Liver (tissue), 9 donors: ENCODE results near the gene NFIA. TPM values are rescaled to one million over a fixed set of nuclear protein-coding genes. Genes with fewer than 3 reads are reported as not detected.

Experiments used
- DNase-seq: peaks from one replicate; pipeline ENCODE4 v3.0.0-alpha.2; 2017; ENCODE audit warnings: low spot score
- H3K27ac ChIP-seq, 2 donors: one replicate each; pipeline ENCODE4 v1.7.0; 2013; ENCODE audit warnings: inconsistent platforms in 2 of 2, low read length in 2 of 2, control low read depth in 1 of 2, low read depth in 1 of 2, mild to moderate bottlenecking in 1 of 2
- H3K27me3 ChIP-seq, 4 donors: one replicate each; pipeline versions ENCODE4 v1.6.1 to v1.7.0; 2013; ENCODE audit warnings: low read length in 3 of 4, inconsistent platforms in 1 of 4, mild to moderate bottlenecking in 1 of 4, moderate library complexity in 1 of 4; ENCODE audit not compliant: control insufficient read depth in 4 of 4, insufficient read depth in 4 of 4
- H3K36me3 ChIP-seq, 4 donors: one replicate each; pipeline versions ENCODE4 v1.6.1 to v1.7.0; 2013; ENCODE audit warnings: low read length in 3 of 4, mild to moderate bottlenecking in 3 of 4, low read depth in 1 of 4, moderate library complexity in 1 of 4; ENCODE audit not compliant: control insufficient read depth in 4 of 4, insufficient read depth in 3 of 4
- H3K4me1 ChIP-seq, 4 donors: one replicate each; pipeline versions ENCODE4 v1.6.1 to v1.7.0; 2013; ENCODE audit warnings: low read length in 3 of 4, mild to moderate bottlenecking in 3 of 4, moderate library complexity in 1 of 4; ENCODE audit not compliant: control insufficient read depth in 4 of 4, insufficient read depth in 4 of 4
- H3K4me3 ChIP-seq, 3 donors: one replicate each; pipeline versions ENCODE4 v1.6.1 to v1.7.0; 2013; ENCODE audit warnings: low read length in 3 of 3, control low read depth in 1 of 3, low read depth in 1 of 3, mild to moderate bottlenecking in 1 of 3
- H3K9ac ChIP-seq, 2 donors: one replicate each; pipeline ENCODE4 v1.7.0; 2013; ENCODE audit warnings: low read length in 2 of 2, mild to moderate bottlenecking in 2 of 2, moderate library complexity in 2 of 2, control low read depth in 1 of 2, low read depth in 1 of 2
- H3K9me3 ChIP-seq, 4 donors: one replicate each; pipeline versions ENCODE4 v1.6.1 to v1.7.0; 2013; ENCODE audit warnings: low read length in 3 of 4; ENCODE audit not compliant: control insufficient read depth in 4 of 4
- CTCF ChIP-seq: fragments of 150-350 bp; IDR thresholded peaks from 2 replicates; pipeline ENCODE4 v1.5.1; 2017; ENCODE audit warnings: improper control_type of control experiment, low read depth, low read length; ENCODE audit not compliant: missing input control
- EGR1 ChIP-seq, 2 donors: IDR thresholded peaks; 2 replicates each; pipeline ENCODE4 v1.6.1; 2016 to 2018; ENCODE audit warnings: antibody characterized with exemption in 2 of 2, low read depth in 2 of 2
- FOXA1 ChIP-seq: IDR thresholded peaks from 2 replicates; pipeline ENCODE4 v1.6.1; 2016; ENCODE audit warnings: antibody characterized with exemption
- FOXA2 ChIP-seq: IDR thresholded peaks from 2 replicates; pipeline ENCODE4 v1.6.1; 2016; ENCODE audit warnings: antibody characterized with exemption
- GABPA ChIP-seq, 2 donors: IDR thresholded peaks in 1 of 2; conservative IDR thresholded peaks in 1 of 2; 2 replicates each; pipeline ENCODE4 v1.6.1; 2016; ENCODE audit warnings: antibody characterized with exemption in 2 of 2, mild to moderate bottlenecking in 1 of 2, moderate library complexity in 1 of 2
- HNF4A ChIP-seq, 2 donors: conservative IDR thresholded peaks; 2 replicates each; pipeline ENCODE4 v1.6.1; 2016; ENCODE audit warnings: antibody characterized with exemption in 2 of 2, mild to moderate bottlenecking in 2 of 2
- HNF4G ChIP-seq: IDR thresholded peaks from 2 replicates; pipeline ENCODE4 v1.6.1; 2016; ENCODE audit warnings: antibody characterized with exemption
- JUND ChIP-seq, 2 donors: IDR thresholded peaks; 2 replicates each; pipeline ENCODE4 v1.6.1; 2016; ENCODE audit warnings: antibody characterized with exemption in 2 of 2
- MAX ChIP-seq: IDR thresholded peaks from 2 replicates; pipeline ENCODE4 v1.6.1; 2016; ENCODE audit warnings: antibody characterized with exemption
- NR2F2 ChIP-seq: IDR thresholded peaks from 2 replicates; pipeline ENCODE4 v1.6.1; 2016; ENCODE audit warnings: antibody characterized with exemption
- RAD21 ChIP-seq, 2 donors: IDR thresholded peaks; 2 replicates each; pipeline ENCODE4 v1.6.1; 2016; ENCODE audit warnings: antibody characterized with exemption in 2 of 2, mild to moderate bottlenecking in 2 of 2
- REST ChIP-seq: IDR thresholded peaks from 2 replicates; pipeline ENCODE4 v1.6.1; 2016; ENCODE audit warnings: antibody characterized with exemption, mild to moderate bottlenecking
- RXRA ChIP-seq, 2 donors: IDR thresholded peaks; 2 replicates each; pipeline ENCODE4 v1.6.1; 2017 to 2018; ENCODE audit warnings: antibody characterized with exemption in 2 of 2, mild to moderate bottlenecking in 1 of 2
- SP1 ChIP-seq: IDR thresholded peaks from 2 replicates; pipeline ENCODE4 v1.6.1; 2018; ENCODE audit warnings: antibody characterized with exemption, mild to moderate bottlenecking
- TAF1 ChIP-seq: conservative IDR thresholded peaks from 2 replicates; pipeline ENCODE4 v1.6.1; 2016; ENCODE audit warnings: antibody characterized with exemption, mild to moderate bottlenecking
- YY1 ChIP-seq: IDR thresholded peaks from 2 replicates; pipeline ENCODE4 v1.6.1; 2016; ENCODE audit warnings: antibody characterized with exemption, mild to moderate bottlenecking
- ZBTB33 ChIP-seq: IDR thresholded peaks from 2 replicates; pipeline ENCODE4 v1.6.1; 2016; ENCODE audit warnings: antibody characterized with exemption
- whole genome bisulfite sequencing: extraction: QIAGEN DNeasy Blood & Tissue Kit; methylation state at CpG from one replicate; pipeline ENCODE4 v1.1.7; 2013; 5-methylcytosine and 5-hydroxymethylcytosine counted together
- polyA plus RNA-seq, 2 donors: library from polyadenylated mRNA; stranded (reverse) in 1 of 2; unstranded in 1 of 2; fragments of 200-250 nt in 1 of 2; fragments of >200 nt in 1 of 2; fragmentation: Nextera tagmentation in 1 of 2; extraction: Ambion mirVana in 1 of 2; gene quantifications; one replicate each; pipeline versions ENCODE4 v1.2.1 to v1.2.3, GENCODE V29; 2013 to 2015
- total RNA-seq, 2 donors: library from RNA; depleted of rRNA; stranded (reverse); fragments of >200 nt; gene quantifications; one replicate each; pipeline ENCODE4 v1.2.3, GENCODE V29; 2014
- TF ChIP-seq, protein P1 (sequence below): IDR thresholded peaks from 2 replicates; pipeline ENCODE4 v1.6.1; 2016; ENCODE audit warnings: antibody characterized with exemption
- donor health status: healthy.
- donor health status: healthy.
- donor health status: healthy.
- donor health status: healthy.
- donor health status: healthy.

Gene NFIA
- total and polyA plus RNA-seq, 4 donors: 6.8 to 53.7 (median 22.2) TPM

DNA sequence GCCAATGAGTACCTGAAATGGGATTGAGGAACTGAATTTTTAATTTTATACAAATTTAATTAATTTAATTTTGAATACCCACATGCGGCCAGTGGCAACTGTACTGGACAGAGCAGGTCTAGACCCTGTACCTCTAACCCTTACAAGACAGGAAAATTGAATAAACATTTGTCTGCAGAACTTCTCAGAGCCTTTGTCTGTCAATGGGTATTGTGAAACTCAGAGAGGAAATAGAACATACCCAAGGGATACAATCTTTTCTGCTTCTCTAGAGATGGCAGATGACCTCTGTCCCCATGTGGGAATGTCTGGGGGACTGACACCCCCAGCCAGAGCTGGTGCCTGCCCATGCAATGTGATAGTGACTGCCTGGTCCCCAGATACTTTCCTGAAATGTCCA is 421.9 kb downstream of the NFIA start (continued):
- TF ChIP-seq, protein P1, sequence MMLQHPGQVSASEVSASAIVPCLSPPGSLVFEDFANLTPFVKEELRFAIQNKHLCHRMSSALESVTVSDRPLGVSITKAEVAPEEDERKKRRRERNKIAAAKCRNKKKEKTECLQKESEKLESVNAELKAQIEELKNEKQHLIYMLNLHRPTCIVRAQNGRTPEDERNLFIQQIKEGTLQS: no peak
- no peak for TF ChIP-seq GABPA (IDR thresholded peaks at IDR 0.05 in 1 of 2, conservative IDR thresholded peaks at IDR 0.05 in 1 of 2)
- TF ChIP-seq RXRA (IDR thresholded peaks at IDR 0.05): no peak
- no peak for TF ChIP-seq HNF4A (conservative IDR thresholded peaks at IDR 0.05)
- TF ChIP-seq SP1: no peak
- no peak for TF ChIP-seq MAX
- no peak for TF ChIP-seq TAF1
- no peak for TF ChIP-seq CTCF

DNA sequence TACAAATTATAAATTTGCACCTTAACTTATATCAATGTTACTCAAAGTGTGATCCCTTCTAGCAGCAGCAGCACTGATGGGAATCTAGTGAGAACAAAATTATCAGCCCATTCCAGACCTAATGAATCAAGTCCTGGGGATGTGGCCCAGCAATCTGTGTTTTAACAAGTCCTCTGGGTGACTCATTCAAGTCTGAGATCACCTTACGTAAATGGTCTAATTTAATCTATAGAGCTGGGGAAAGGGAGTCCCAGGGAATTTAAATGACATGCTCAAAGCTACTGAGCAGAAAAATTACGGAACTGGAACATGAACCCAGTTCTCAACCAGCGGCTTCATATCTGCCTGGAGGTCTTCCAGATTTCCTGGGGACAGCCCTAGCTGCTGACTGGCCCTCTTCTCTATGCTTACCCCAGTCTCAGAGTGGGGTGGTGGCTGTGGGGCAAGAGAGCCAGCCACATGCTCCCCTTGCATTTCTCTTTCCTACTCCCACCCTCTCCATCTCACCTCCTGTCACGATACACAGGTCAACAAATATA is 422.6 kb downstream of the NFIA start:
- TF ChIP-seq EGR1 (IDR thresholded peaks at IDR 0.05; ENCODE audit: low read depth in 2 of 2): no peak
- TF ChIP-seq GABPA (IDR thresholded peaks at IDR 0.05 in 1 of 2, conservative IDR thresholded peaks at IDR 0.05 in 1 of 2): no peak
- TF ChIP-seq RAD21 (IDR thresholded peaks at IDR 0.05): no peak
- TF ChIP-seq YY1: no peak
- TF ChIP-seq NR2F2: no peak
- no peak for TF ChIP-seq RXRA (IDR thresholded peaks at IDR 0.05)
- no peak for TF ChIP-seq HNF4A (conservative IDR thresholded peaks at IDR 0.05)
- TF ChIP-seq REST: no peak
- TF ChIP-seq ZBTB33: no peak
- no peak for TF ChIP-seq CTCF
- TF ChIP-seq FOXA2: no peak
- TF ChIP-seq, protein P1: no peak
- no peak for TF ChIP-seq MAX
- no peak for TF ChIP-seq TAF1
- TF ChIP-seq FOXA1: no peak
- TF ChIP-seq SP1: no peak
- TF ChIP-seq HNF4G: no peak
- TF ChIP-seq JUND (IDR thresholded peaks at IDR 0.05): no peak
- no peak for DNase-seq
- 85% methylated on average over 4 of the region's 4 CpGs for WGBS

More for the DNA sequence above, 422.6 kb downstream of the NFIA start:
- H3K9me3 ChIP-seq: peaks cover 0 to under 1% (median 0%) of the 10 kb centered on the region in 4 donors
- no peaks in the 10 kb centered on the region for H3K36me3 ChIP-seq
- no peak overlapping the region for H3K4me3 ChIP-seq
- H3K27ac ChIP-seq: no peak overlapping the region
- no peaks in the 10 kb centered on the region for H3K4me1 ChIP-seq
- no peak overlapping the region for H3K9ac ChIP-seq
- H3K27me3 ChIP-seq: no peaks in the 10 kb centered on the region
